NB4 (cell line): ENCODE data around the gene CPA3.

Experiments used
- DNase-seq: peaks from one replicate; pipeline ENCODE4 v3.0.0; 2010; ENCODE audit warnings: low read depth
- H3K4me3 ChIP-seq: one replicate; pipeline ENCODE4 v1.5.1; 2011; ENCODE audit warnings: mild to moderate bottlenecking, low read depth, low read length, moderate library complexity
- MYC ChIP-seq: IDR thresholded peaks from 2 replicates; pipeline ENCODE4 v1.6.1; 2011; ENCODE audit warnings: low read depth, low read length
- POLR2A ChIP-seq: IDR thresholded peaks from 2 replicates; pipeline ENCODE4 v1.6.1; 2011; ENCODE audit warnings: mild to moderate bottlenecking; ENCODE audit not compliant: insufficient read length; ENCODE audit errors: extremely low read depth
- TF ChIP-seq, protein P1 (sequence below): IDR thresholded peaks from one replicate; pipeline ENCODE4 v1.5.1; 2012; ENCODE audit warnings: low read depth, low read length
- TF ChIP-seq, protein P2 (sequence below): IDR thresholded peaks from 2 replicates; pipeline ENCODE4 v1.6.1; 2011; ENCODE audit warnings: low read depth, low read length

Gene CPA3

DNA sequence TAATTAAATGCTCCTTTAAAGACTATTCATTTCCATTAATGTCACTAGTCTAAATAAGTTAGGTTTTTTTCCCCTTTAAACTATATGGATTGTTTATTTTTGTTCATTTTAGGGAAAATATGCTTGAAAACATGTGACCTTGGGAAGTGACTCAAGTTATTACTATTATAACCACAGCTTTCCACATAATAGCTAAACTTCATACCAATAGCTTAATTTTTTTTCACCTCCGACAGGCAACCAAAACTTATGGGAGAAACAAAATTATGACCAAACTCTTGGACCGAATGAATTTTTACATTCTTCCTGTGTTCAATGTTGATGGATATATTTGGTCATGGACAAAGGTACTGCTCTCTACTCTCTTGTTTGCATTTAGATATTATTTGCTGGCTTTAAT lies 16.2 kb downstream of the CPA3 start:
- no peak overlapping the region for H3K4me3 ChIP-seq
- TF ChIP-seq, protein P1, sequence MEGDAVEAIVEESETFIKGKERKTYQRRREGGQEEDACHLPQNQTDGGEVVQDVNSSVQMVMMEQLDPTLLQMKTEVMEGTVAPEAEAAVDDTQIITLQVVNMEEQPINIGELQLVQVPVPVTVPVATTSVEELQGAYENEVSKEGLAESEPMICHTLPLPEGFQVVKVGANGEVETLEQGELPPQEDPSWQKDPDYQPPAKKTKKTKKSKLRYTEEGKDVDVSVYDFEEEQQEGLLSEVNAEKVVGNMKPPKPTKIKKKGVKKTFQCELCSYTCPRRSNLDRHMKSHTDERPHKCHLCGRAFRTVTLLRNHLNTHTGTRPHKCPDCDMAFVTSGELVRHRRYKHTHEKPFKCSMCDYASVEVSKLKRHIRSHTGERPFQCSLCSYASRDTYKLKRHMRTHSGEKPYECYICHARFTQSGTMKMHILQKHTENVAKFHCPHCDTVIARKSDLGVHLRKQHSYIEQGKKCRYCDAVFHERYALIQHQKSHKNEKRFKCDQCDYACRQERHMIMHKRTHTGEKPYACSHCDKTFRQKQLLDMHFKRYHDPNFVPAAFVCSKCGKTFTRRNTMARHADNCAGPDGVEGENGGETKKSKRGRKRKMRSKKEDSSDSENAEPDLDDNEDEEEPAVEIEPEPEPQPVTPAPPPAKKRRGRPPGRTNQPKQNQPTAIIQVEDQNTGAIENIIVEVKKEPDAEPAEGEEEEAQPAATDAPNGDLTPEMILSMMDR: no peak
- TF ChIP-seq POLR2A: no peak
- TF ChIP-seq, protein P2, sequence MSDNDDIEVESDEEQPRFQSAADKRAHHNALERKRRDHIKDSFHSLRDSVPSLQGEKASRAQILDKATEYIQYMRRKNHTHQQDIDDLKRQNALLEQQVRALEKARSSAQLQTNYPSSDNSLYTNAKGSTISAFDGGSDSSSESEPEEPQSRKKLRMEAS: no peak
- DNase-seq: no peak

DNA sequence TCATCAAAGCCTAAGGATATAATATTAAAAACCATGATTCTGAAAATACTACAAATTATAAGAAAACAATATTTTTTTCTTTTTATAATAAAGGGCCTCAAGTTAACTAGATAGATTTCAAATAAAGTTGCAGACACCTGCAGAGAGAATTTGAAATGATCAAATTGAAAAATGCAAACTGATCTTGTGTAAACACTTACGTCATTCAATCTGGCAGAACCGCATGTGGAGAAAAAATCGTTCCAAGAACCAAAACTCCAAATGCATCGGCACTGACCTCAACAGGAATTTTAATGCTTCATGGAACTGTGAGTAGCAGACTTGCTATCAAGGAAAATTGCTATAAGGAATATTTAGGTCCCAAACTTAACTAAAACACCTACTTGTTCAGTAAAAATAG lies 17.2 kb downstream of the CPA3 start:
- TF ChIP-seq POLR2A (no peak), MYC (no peak)
- TF ChIP-seq, protein P1: no peak
- TF ChIP-seq, protein P2: no peak
- no peak overlapping the region for H3K4me3 ChIP-seq
- DNase-seq: no peak

DNA sequence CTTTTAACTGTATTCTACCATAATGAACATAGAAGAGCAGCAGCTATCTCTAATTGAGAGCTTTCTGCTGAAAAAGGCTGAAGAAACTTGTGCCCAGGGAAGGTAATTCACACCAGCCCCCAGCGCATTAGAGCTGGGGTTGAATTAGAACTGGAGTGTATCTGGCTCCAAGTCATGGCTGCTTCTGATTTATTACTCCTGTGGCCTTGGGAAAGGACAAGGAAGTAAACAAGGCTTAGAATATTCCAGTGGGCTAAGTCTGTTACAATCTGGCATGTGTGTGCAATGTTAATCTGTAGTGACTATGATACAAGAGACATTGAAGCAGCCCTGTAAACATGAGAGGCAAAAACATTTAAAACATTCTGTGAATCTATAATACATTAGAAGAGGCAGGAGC lies 18.1 kb downstream of the CPA3 start:
- no peak for DNase-seq
- no peak for TF ChIP-seq POLR2A
- no peak for TF ChIP-seq MYC
- TF ChIP-seq, protein P1: no peak
- TF ChIP-seq, protein P2: no peak
- no peak overlapping the region for H3K4me3 ChIP-seq

- TF ChIP-seq POLR2A (no peak), MYC (no peak)
- TF ChIP-seq, protein P2: no peak
- TF ChIP-seq, protein P1: no peak
- H3K4me3 ChIP-seq: no peak overlapping the region
- DNase-seq: no peak
These were observed 19.2 kb downstream of the CPA3 start for GRCh38 chr3:148884261-148884660.

GRCh38 chr3:148889828-148890227 lies 24.7 kb downstream of the CPA3 start:
- no peak for DNase-seq
- TF ChIP-seq POLR2A (no peak), MYC (no peak)
- TF ChIP-seq, protein P1: no peak
- TF ChIP-seq, protein P2: no peak
- H3K4me3 ChIP-seq: no peak overlapping the region

GRCh38 chr3:148896062-148896461 lies 31.0 kb downstream of the CPA3 start:
- DNase-seq: no peak
- TF ChIP-seq POLR2A: no peak
- TF ChIP-seq, protein P2: no peak
- TF ChIP-seq, protein P1: no peak
- no peak for TF ChIP-seq MYC
- no peak overlapping the region for H3K4me3 ChIP-seq
